MG63 (cell line): ENCODE data around the gene LBHD2. TPM values are rescaled to one million over a fixed set of nuclear protein-coding genes. Genes with fewer than 3 reads are reported as not detected.

Source experiments
- DNase-seq: peaks from one replicate; pipeline ENCODE4 v3.0.0-alpha.2; 2020
- H3K27me3 ChIP-seq: fragments of 250-450 bp; sonication (Bioruptor Pico); 2 replicates; pipeline ENCODE4 v1.5.1; 2020; ENCODE audit warnings: mild to moderate bottlenecking, moderate library complexity
- H3K36me3 ChIP-seq: fragments of 250-450 bp; sonication (Bioruptor Pico); 2 replicates; pipeline ENCODE4 v1.5.1; 2020; ENCODE audit warnings: mild to moderate bottlenecking, moderate library complexity
- H3K4me3 ChIP-seq: fragments of 250-450 bp; sonication (Bioruptor Pico); 2 replicates; pipeline ENCODE4 v1.5.1; 2020; ENCODE audit warnings: mild to moderate bottlenecking, moderate library complexity
- H3K9me3 ChIP-seq: fragments of 250-450 bp; sonication (Bioruptor Pico); 2 replicates; pipeline ENCODE4 v1.5.1; 2020; ENCODE audit warnings: mild to moderate bottlenecking, moderate library complexity
- total RNA-seq: library from RNA; depleted of rRNA; stranded (reverse); fragments of >200 nt; shearing (Covaris generic); gene quantifications from 2 replicates; pipeline ENCODE4 v1.2.3, GENCODE V29; 2014; ENCODE audit warnings: low replicate concordance

Gene LBHD2
- total RNA-seq, 1 experiment from 2014 or later, result not detected

- no peak overlapping the region for H3K4me3 ChIP-seq
- no peaks in the 10 kb centered on the region for H3K36me3 ChIP-seq
- H3K27me3 ChIP-seq, result no peaks in the 10 kb centered on the region
- H3K9me3 ChIP-seq, result no peaks in the 10 kb centered on the region
- DNase-seq, result no peak
Observed at GRCh38 chr14:103121121-103121845, 37.3 kb downstream of the LBHD2 start.

- H3K4me3 ChIP-seq, result no peak overlapping the region
- H3K9me3 ChIP-seq, result no peaks in the 10 kb centered on the region
- no peaks in the 10 kb centered on the region for H3K36me3 ChIP-seq
- no peak for DNase-seq
- H3K27me3 ChIP-seq, result no peaks in the 10 kb centered on the region
Observed at GRCh38 chr14:103121846-103122584, 38.0 kb downstream of the LBHD2 start.

- no peak for DNase-seq
- H3K27me3 ChIP-seq, result no peaks in the 10 kb centered on the region
- peaks cover 2% of the 10 kb centered on the region; the same call in 1 of the 2 replicates for H3K36me3 ChIP-seq
- H3K9me3 ChIP-seq, result no peaks in the 10 kb centered on the region
- H3K4me3 ChIP-seq, result no peak overlapping the region; the same call in 1 of the 2 replicates
Observed at GRCh38 chr14:103122585-103122946, 38.6 kb downstream of the LBHD2 start.

- Histone ChIP-seq H3K4me3 (peak within 1 kb of the TSS; percentile 64), H3K9me3 (no peaks in the 10 kb centered on the region), H3K36me3 (peaks cover 8% of the 10 kb centered on the region), H3K27me3 (no peaks in the 10 kb centered on the region)
- DNase-seq, result peak; percentile 44
Observed at GRCh38 chr14:103122947-103123633, 39.1 kb downstream of the LBHD2 start, which contains the start of gene TNFAIP2. TSS of gene TNFAIP2 (plus strand) at chr14:103123461. CDS start at chr14:103126458, 2,997 bp downstream.

- Histone ChIP-seq H3K4me3 (peak overlapping the region; percentile 64), H3K9me3 (no peaks in the 10 kb centered on the region), H3K27me3 (no peaks in the 10 kb centered on the region), H3K36me3 (peaks cover 8% of the 10 kb centered on the region)
- DNase-seq, result peak; percentile 55
Observed at GRCh38 chr14:103123634-103124500, 39.9 kb downstream of the LBHD2 start.

GRCh38 chr14:103124501-103125001 lies 40.5 kb downstream of the LBHD2 start:
- Histone ChIP-seq H3K36me3 (peaks cover 8% of the 10 kb centered on the region), H3K27me3 (no peaks in the 10 kb centered on the region), H3K9me3 (no peaks in the 10 kb centered on the region), H3K4me3 (peak overlapping the region; percentile 64)
- DNase-seq, result no peak

- no peak for DNase-seq
- Histone ChIP-seq H3K4me3 (no peak overlapping the region), H3K36me3 (peaks cover 8% of the 10 kb centered on the region), H3K9me3 (no peaks in the 10 kb centered on the region), H3K27me3 (no peaks in the 10 kb centered on the region)
Observed at GRCh38 chr14:103125098-103126070, 41.4 kb downstream of the LBHD2 start.

- no peak overlapping the region for H3K4me3 ChIP-seq
- no peaks in the 10 kb centered on the region for H3K27me3 ChIP-seq
- no peaks in the 10 kb centered on the region for H3K9me3 ChIP-seq
- no peak for DNase-seq
- H3K36me3 ChIP-seq, result peaks cover 8% of the 10 kb centered on the region
Observed at GRCh38 chr14:103126088-103126872, 42.3 kb downstream of the LBHD2 start.

- no peaks in the 10 kb centered on the region for H3K9me3 ChIP-seq
- H3K36me3 ChIP-seq, result peaks cover 8% of the 10 kb centered on the region
- DNase-seq, result no peak
- H3K4me3 ChIP-seq, result no peak overlapping the region
- H3K27me3 ChIP-seq, result no peaks in the 10 kb centered on the region
Observed at GRCh38 chr14:103126873-103127304, 42.9 kb downstream of the LBHD2 start.

GRCh38 chr14:103127356-103127755 lies 43.3 kb downstream of the LBHD2 start:
- no peak for DNase-seq
- no peaks in the 10 kb centered on the region for H3K9me3 ChIP-seq
- H3K36me3 ChIP-seq, result peaks cover 8% of the 10 kb centered on the region
- no peaks in the 10 kb centered on the region for H3K27me3 ChIP-seq
- no peak overlapping the region for H3K4me3 ChIP-seq

GRCh38 chr14:103127861-103128598 lies 44.0 kb downstream of the LBHD2 start:
- H3K4me3 ChIP-seq, result no peak overlapping the region
- peaks cover 10% of the 10 kb centered on the region for H3K36me3 ChIP-seq
- no peaks in the 10 kb centered on the region for H3K9me3 ChIP-seq
- no peak for DNase-seq
- H3K27me3 ChIP-seq, result no peaks in the 10 kb centered on the region

- peak; percentile 88 for DNase-seq
Observed at GRCh38 chr14:103128631-103129300, 44.8 kb downstream of the LBHD2 start.

GRCh38 chr14:103129301-103130016 lies 45.4 kb downstream of the LBHD2 start:
- no peak overlapping the region for H3K4me3 ChIP-seq
- peaks cover 11% of the 10 kb centered on the region for H3K36me3 ChIP-seq
- DNase-seq, result no peak
- H3K27me3 ChIP-seq, result no peaks in the 10 kb centered on the region
- no peaks in the 10 kb centered on the region for H3K9me3 ChIP-seq

More at GRCh38 chr14:103128631-103129300, 44.8 kb downstream of the LBHD2 start:
- Histone ChIP-seq H3K9me3 (no peaks in the 10 kb centered on the region), H3K27me3 (no peaks in the 10 kb centered on the region), H3K4me3 (no peak overlapping the region), H3K36me3 (peaks cover 11% of the 10 kb centered on the region)
